Natural killer cell (primary cell): Measurements from ENCODE around the gene SCT. TPM values are rescaled to one million over a fixed set of nuclear protein-coding genes. Genes with fewer than 3 reads are reported as not detected.
"Not testable (repeated sequence)": the region's sequence is repeated elsewhere in the genome, so short reads cannot be mapped to it uniquely, and the experiment has no call there.

Source experiments
- ATAC-seq, 3 donors: fragments of 150-1000 bp in 2 of 3; fragments of 200-7000 bp in 1 of 3; cut with Tn5 transposase; 1 replicate in 1 of 3; 2 replicates in 2 of 3; pipeline ENCODE4 v1.10.0; 2021; ENCODE audit warnings: mild to moderate bottlenecking in 2 of 3, moderate library complexity in 2 of 3
- DNase-seq, 2 donors: peaks; one replicate each; pipeline versions ENCODE4 v3.0.0 to v3.0.0-alpha.2; 2013 to 2021; ENCODE audit warnings: mixed read lengths in 1 of 2
- H3K27ac ChIP-seq: one replicate; pipeline ENCODE4 v1.5.1; 2013; ENCODE audit warnings: mild to moderate bottlenecking, low read length
- H3K27me3 ChIP-seq: one replicate; pipeline ENCODE4 v1.6.1; 2013; ENCODE audit warnings: low read length; ENCODE audit not compliant: control insufficient read depth, insufficient read depth
- H3K36me3 ChIP-seq: one replicate; pipeline ENCODE4 v1.6.1; 2013; ENCODE audit warnings: low read length; ENCODE audit not compliant: control insufficient read depth, insufficient read depth
- H3K4me1 ChIP-seq: one replicate; pipeline ENCODE4 v1.6.1; 2013; ENCODE audit warnings: low read length; ENCODE audit not compliant: control insufficient read depth, insufficient read depth
- H3K4me3 ChIP-seq: one replicate; pipeline ENCODE4 v1.5.1; 2013; ENCODE audit warnings: low read length
- H3K9me3 ChIP-seq: one replicate; pipeline ENCODE4 v1.6.1; 2013; ENCODE audit warnings: low read length; ENCODE audit not compliant: control insufficient read depth, insufficient read depth
- H3K27ac Mint-ChIP-seq, 2 donors: one replicate each; pipeline ENCODE4 v1.8.0; 2022; ENCODE audit warnings: mild to moderate bottlenecking in 2 of 2, mixed read lengths in 2 of 2, moderate library complexity in 1 of 2
- H3K27me3 Mint-ChIP-seq, 2 donors: one replicate each; pipeline ENCODE4 v1.8.0; 2022; ENCODE audit warnings: low read depth in 2 of 2, mixed read lengths in 2 of 2
- H3K36me3 Mint-ChIP-seq: one replicate; pipeline ENCODE4 v1.8.0; 2022; ENCODE audit warnings: mixed read lengths
- H3K4me1 Mint-ChIP-seq, 2 donors: one replicate each; pipeline ENCODE4 v1.8.0; 2022; ENCODE audit warnings: mixed read lengths in 2 of 2
- H3K4me3 Mint-ChIP-seq: one replicate; pipeline ENCODE4 v1.8.0; 2022; ENCODE audit warnings: mild to moderate bottlenecking, moderate library complexity, mixed read lengths
- H3K9me3 Mint-ChIP-seq, 2 donors: one replicate each; pipeline ENCODE4 v1.8.0; 2022; ENCODE audit warnings: mixed read lengths in 2 of 2
- CTCF ChIP-seq: fragments of 200-600 bp; IDR thresholded peaks from one replicate; pipeline ENCODE4 v1.8.0; 2022; ENCODE audit warnings: antibody characterized with exemption
- WGBS: methylation state at CpG from one replicate; pipeline ENCODE4 v1.1.7; 2013; ENCODE audit warnings: missing lambda C conversion rate; ENCODE audit not compliant: insufficient coverage; 5-methylcytosine and 5-hydroxymethylcytosine counted together
- intact Hi-C: fragments of 100-400 bp; cut with micrococcal nuclease; formaldehyde crosslinking; loops from one replicate; pipeline ENCODE4 v1.14.2; 2022
- total RNA-seq, 4 donors: library from RNA; stranded (reverse); fragments of 120-200 nt in 1 of 4; gene quantifications; one replicate each; pipeline versions ENCODE4 v1.2.3 to v1.2.4, GENCODE V29; 2013 to 2022

Gene SCT
- total RNA-seq, 3 donors from 2014 or later (not counting 1 experiment from before 2014, with no cell fraction given): not detected

- 96% methylated on average over 30 of the region's 30 CpGs for WGBS
- H3K27ac Mint-ChIP-seq: no peak overlapping the region
- H3K9me3 Mint-ChIP-seq: no peaks in the 10 kb centered on the region
- intact Hi-C loops: loop anchor here (10.0 kb wide), 1 partner anchor 70 kb away; no protein-coding TSS in a partner anchor
- no peaks in the 10 kb centered on the region for H3K4me1 ChIP-seq
- TF ChIP-seq CTCF: no peak
- no peaks in the 10 kb centered on the region for H3K9me3 ChIP-seq
- ATAC-seq: no peak
- H3K27me3 ChIP-seq: no peaks in the 10 kb centered on the region
- no peaks in the 10 kb centered on the region for H3K36me3 Mint-ChIP-seq
- no peaks in the 10 kb centered on the region for H3K27me3 Mint-ChIP-seq
- no peaks in the 10 kb centered on the region for H3K4me1 Mint-ChIP-seq
- no peak for DNase-seq
- no peak overlapping the region for H3K4me3 Mint-ChIP-seq
- no peak overlapping the region for H3K27ac ChIP-seq
- no peak overlapping the region for H3K4me3 ChIP-seq
- peaks cover 14% of the 10 kb centered on the region for H3K36me3 ChIP-seq
Measured at GRCh38 chr11:655036-655726, 28.2 kb upstream of the SCT start.

GRCh38 chr11:654444-654843 is 27.5 kb upstream of the SCT start:
- WGBS: 97% methylated on average over 10 of the region's 12 CpGs
- DNase-seq, H3K4me3 Mint-ChIP-seq, H3K4me3 ChIP-seq, H3K9me3 ChIP-seq, H3K27me3 Mint-ChIP-seq, H3K27me3 ChIP-seq, H3K4me1 Mint-ChIP-seq, H3K4me1 ChIP-seq, H3K27ac ChIP-seq, H3K36me3 Mint-ChIP-seq, H3K9me3 Mint-ChIP-seq, H3K27ac Mint-ChIP-seq, ATAC-seq: not testable (repeated sequence)
- peaks cover 14% of the 10 kb centered on the region for H3K36me3 ChIP-seq
- intact Hi-C loops: loop anchor here (10.0 kb wide), 1 partner anchor 70 kb away; no protein-coding TSS in a partner anchor

- no peaks in the 10 kb centered on the region for H3K4me1 Mint-ChIP-seq
- intact Hi-C loops: loop anchor here (10.0 kb wide), 1 partner anchor 71 kb away; no protein-coding TSS in a partner anchor
- H3K4me3 Mint-ChIP-seq: no peak overlapping the region
- no peaks in the 10 kb centered on the region for H3K9me3 ChIP-seq
- no peaks in the 10 kb centered on the region for H3K27me3 ChIP-seq
- no peak for ATAC-seq
- peaks cover 13% of the 10 kb centered on the region for H3K36me3 ChIP-seq
- no peaks in the 10 kb centered on the region for H3K36me3 Mint-ChIP-seq
- no peak for DNase-seq
- H3K27ac ChIP-seq: no peak overlapping the region
- WGBS: 91% methylated on average over 15 of the region's 15 CpGs
- H3K27me3 Mint-ChIP-seq: no peaks in the 10 kb centered on the region
- no peaks in the 10 kb centered on the region for H3K9me3 Mint-ChIP-seq
- H3K27ac Mint-ChIP-seq: no peak overlapping the region
- no peak overlapping the region for H3K4me3 ChIP-seq
- TF ChIP-seq CTCF: no peak
- no peaks in the 10 kb centered on the region for H3K4me1 ChIP-seq
Measured at GRCh38 chr11:653837-654236, 26.9 kb upstream of the SCT start.

GRCh38 chr11:653136-653535 is 26.2 kb upstream of the SCT start:
- H3K4me3 Mint-ChIP-seq, H3K27ac Mint-ChIP-seq, H3K9me3 Mint-ChIP-seq, H3K4me3 ChIP-seq, H3K27me3 ChIP-seq, H3K4me1 Mint-ChIP-seq, H3K9me3 ChIP-seq, H3K36me3 Mint-ChIP-seq, ATAC-seq, H3K27me3 Mint-ChIP-seq, H3K4me1 ChIP-seq, DNase-seq, H3K36me3 ChIP-seq, H3K27ac ChIP-seq: not testable (repeated sequence)
- WGBS: 93% methylated on average over 14 of the region's 14 CpGs
- intact Hi-C loops: loop anchor here (10.0 kb wide), 1 partner anchor 72 kb away; no protein-coding TSS in a partner anchor
